ENCODE results near the gene MGAT4B. TPM values are rescaled to one million over a fixed set of nuclear protein-coding genes. Genes with fewer than 3 reads are reported as not detected.

MGAT4B gene
- total and polyA plus RNA-seq, 2 of the 13 experiments (the other 11 are each of a cell fraction or from before 2014, with no cell fraction given), result 93.5 to 130 TPM

DNA sequence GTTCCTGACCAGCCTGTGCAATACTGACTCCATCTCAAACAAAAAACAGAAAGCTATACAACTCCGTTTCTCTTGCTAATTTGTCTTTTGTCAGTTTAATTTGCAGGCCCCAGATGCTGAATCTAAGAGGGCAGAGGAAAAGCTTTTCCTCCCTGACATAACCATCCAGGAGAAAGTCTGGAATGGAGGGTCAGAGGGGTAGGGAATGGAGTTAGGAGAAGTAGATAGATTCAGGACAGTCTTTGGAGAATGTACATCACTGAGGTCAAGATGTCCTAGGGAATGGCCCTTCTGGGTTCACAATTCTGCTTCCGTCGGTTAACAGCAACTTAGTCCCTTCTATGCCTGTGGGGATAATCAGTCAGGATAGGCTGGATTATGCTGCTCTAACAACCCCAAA, 7.4 kb upstream of the MGAT4B start:
- no peak overlapping the region for H3K27ac ChIP-seq (ENCODE audit: extremely low read length, insufficient read depth, low read length)
- in situ Hi-C loops (cut with HindIII; ENCODE audit: extremely low pct_ligation_motif_present, low pct_unique_long_range_greater_than_20kb), result no loop called here
- H3K9ac ChIP-seq (ENCODE audit: insufficient read depth, low read depth, low read length), result no peak overlapping the region
- H2AFZ ChIP-seq (ENCODE audit: low read length), result no peak overlapping the region
- peaks cover 15% of the 10 kb centered on the region for H3K4me1 ChIP-seq (ENCODE audit: insufficient read depth, low read length)
- H3K36me3 ChIP-seq (replicated peaks in 1 of 2; ENCODE audit: control insufficient read depth in 1 of 2, insufficient read depth in 2 of 2, low read length in 2 of 2), result peaks cover 11 to 19% of the 10 kb centered on the region in 2 experiments; a peak in 4 of 5 replicates
- H3K9me3 ChIP-seq (ENCODE audit: low read length), result no peaks in the 10 kb centered on the region
- no peak overlapping the region for H3K4me2 ChIP-seq (ENCODE audit: low read depth, low read length)
- ChIA-PET CTCF (ENCODE audit: low intra/inter-chr PET ratio, low total read pairs) (no interaction called here), POLR2A (no interaction called here)
- intact Hi-C loops (cut with micrococcal nuclease; ENCODE audit: unreplicated experiment), result no loop called here
- no peaks in the 10 kb centered on the region for H4K20me1 ChIP-seq (ENCODE audit: insufficient read depth, low read length)
- H3K27me3 ChIP-seq (ENCODE audit: control insufficient read depth in 1 of 2, insufficient read depth in 2 of 2, low read length in 2 of 2), result no peaks in the 10 kb centered on the region
- 87% methylated on average over 3 of the region's 3 CpGs for WGBS (ENCODE audit: low lambda C conversion rate)
- H3K4me3 ChIP-seq (replicated peaks in 1 of 3; ENCODE audit: insufficient read depth in 1 of 3, low read depth in 2 of 3, low read length in 3 of 3), result no peak overlapping the region
- H3K79me2 ChIP-seq (ENCODE audit: insufficient read depth, low read length), result peaks cover 2% of the 10 kb centered on the region
- FAIRE-seq (no peak), ATAC-seq (no peak), DNase-seq (ENCODE audit: low spot score) (no peak)
- TF ChIP-seq ZNF746 (CRISPR knock-in tag; IDR thresholded peaks at IDR 0.05) (no peak), DMAP1 (CRISPR knock-in tag; IDR thresholded peaks at IDR 0.05) (no peak), MBNL3 (CRISPR knock-in tag; conservative IDR thresholded peaks at IDR 0.05) (no peak), ZNF607 (CRISPR knock-in tag; IDR thresholded peaks at IDR 0.05; ENCODE audit: borderline replicate concordance) (no peak), ATAD3A (CRISPR knock-in tag; IDR thresholded peaks at IDR 0.05) (no peak), PAX8 (CRISPR knock-in tag; IDR thresholded peaks at IDR 0.05; ENCODE audit: borderline replicate concordance) (no peak), ZNF749 (CRISPR knock-in tag; IDR thresholded peaks at IDR 0.05; ENCODE audit: borderline replicate concordance) (no peak), SMAD9 (CRISPR knock-in tag; IDR thresholded peaks at IDR 0.05) (no peak), ZNF253 (CRISPR knock-in tag; IDR thresholded peaks at IDR 0.05; ENCODE audit: borderline replicate concordance) (no peak), ZNF451 (CRISPR knock-in tag; IDR thresholded peaks at IDR 0.05) (no peak), NCOA5 (CRISPR knock-in tag; IDR thresholded peaks at IDR 0.05) (no peak)
- TF ChIP-seq, protein P1, sequence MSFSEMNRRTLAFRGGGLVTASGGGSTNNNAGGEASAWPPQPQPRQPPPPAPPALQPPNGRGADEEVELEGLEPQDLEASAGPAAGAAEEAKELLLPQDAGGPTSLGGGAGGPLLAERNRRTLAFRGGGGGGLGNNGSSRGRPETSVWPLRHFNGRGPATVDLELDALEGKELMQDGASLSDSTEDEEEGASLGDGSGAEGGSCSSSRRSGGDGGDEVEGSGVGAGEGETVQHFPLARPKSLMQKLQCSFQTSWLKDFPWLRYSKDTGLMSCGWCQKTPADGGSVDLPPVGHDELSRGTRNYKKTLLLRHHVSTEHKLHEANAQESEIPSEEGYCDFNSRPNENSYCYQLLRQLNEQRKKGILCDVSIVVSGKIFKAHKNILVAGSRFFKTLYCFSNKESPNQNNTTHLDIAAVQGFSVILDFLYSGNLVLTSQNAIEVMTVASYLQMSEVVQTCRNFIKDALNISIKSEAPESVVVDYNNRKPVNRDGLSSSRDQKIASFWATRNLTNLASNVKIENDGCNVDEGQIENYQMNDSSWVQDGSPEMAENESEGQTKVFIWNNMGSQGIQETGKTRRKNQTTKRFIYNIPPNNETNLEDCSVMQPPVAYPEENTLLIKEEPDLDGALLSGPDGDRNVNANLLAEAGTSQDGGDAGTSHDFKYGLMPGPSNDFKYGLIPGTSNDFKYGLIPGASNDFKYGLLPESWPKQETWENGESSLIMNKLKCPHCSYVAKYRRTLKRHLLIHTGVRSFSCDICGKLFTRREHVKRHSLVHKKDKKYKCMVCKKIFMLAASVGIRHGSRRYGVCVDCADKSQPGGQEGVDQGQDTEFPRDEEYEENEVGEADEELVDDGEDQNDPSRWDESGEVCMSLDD (CRISPR knock-in tag; IDR thresholded peaks at IDR 0.05; ENCODE audit: borderline replicate concordance), result no peak
- TF ChIP-seq, protein P2, sequence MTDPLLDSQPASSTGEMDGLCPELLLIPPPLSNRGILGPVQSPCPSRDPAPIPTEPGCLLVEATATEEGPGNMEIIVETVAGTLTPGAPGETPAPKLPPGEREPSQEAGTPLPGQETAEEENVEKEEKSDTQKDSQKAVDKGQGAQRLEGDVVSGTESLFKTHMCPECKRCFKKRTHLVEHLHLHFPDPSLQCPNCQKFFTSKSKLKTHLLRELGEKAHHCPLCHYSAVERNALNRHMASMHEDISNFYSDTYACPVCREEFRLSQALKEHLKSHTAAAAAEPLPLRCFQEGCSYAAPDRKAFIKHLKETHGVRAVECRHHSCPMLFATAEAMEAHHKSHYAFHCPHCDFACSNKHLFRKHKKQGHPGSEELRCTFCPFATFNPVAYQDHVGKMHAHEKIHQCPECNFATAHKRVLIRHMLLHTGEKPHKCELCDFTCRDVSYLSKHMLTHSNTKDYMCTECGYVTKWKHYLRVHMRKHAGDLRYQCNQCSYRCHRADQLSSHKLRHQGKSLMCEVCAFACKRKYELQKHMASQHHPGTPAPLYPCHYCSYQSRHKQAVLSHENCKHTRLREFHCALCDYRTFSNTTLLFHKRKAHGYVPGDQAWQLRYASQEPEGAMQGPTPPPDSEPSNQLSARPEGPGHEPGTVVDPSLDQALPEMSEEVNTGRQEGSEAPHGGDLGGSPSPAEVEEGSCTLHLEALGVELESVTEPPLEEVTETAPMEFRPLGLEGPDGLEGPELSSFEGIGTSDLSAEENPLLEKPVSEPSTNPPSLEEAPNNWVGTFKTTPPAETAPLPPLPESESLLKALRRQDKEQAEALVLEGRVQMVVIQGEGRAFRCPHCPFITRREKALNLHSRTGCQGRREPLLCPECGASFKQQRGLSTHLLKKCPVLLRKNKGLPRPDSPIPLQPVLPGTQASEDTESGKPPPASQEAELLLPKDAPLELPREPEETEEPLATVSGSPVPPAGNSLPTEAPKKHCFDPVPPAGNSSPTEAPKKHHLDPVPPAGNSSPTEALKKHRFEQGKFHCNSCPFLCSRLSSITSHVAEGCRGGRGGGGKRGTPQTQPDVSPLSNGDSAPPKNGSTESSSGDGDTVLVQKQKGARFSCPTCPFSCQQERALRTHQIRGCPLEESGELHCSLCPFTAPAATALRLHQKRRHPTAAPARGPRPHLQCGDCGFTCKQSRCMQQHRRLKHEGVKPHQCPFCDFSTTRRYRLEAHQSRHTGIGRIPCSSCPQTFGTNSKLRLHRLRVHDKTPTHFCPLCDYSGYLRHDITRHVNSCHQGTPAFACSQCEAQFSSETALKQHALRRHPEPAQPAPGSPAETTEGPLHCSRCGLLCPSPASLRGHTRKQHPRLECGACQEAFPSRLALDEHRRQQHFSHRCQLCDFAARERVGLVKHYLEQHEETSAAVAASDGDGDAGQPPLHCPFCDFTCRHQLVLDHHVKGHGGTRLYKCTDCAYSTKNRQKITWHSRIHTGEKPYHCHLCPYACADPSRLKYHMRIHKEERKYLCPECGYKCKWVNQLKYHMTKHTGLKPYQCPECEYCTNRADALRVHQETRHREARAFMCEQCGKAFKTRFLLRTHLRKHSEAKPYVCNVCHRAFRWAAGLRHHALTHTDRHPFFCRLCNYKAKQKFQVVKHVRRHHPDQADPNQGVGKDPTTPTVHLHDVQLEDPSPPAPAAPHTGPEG (CRISPR knock-in tag; IDR thresholded peaks at IDR 0.05), result no peak
- TSS peak; percentile 16 for BruUV-seq (replicated peaks)

Data from HepG2 (cell line).